ES-I3 (cell line): ENCODE measurements around the gene TRIM65.

Experiments
- H3K36me3 ChIP-seq: 2 replicates; pipeline ENCODE4 v1.6.1; 2013; ENCODE audit warnings: mild to moderate bottlenecking, low read length, control low read depth, moderate library complexity; ENCODE audit not compliant: insufficient read depth
- H3K4me1 ChIP-seq: 2 replicates; pipeline ENCODE4 v1.6.1; 2013; ENCODE audit warnings: mild to moderate bottlenecking, control low read depth, low read length; ENCODE audit not compliant: insufficient read depth
- H3K9ac ChIP-seq: 2 replicates; pipeline ENCODE4 v1.6.1; 2013; ENCODE audit warnings: low read depth, mild to moderate bottlenecking, low read length, moderate library complexity
- H3K9me3 ChIP-seq: 2 replicates; pipeline ENCODE4 v1.6.1; 2013; ENCODE audit warnings: mild to moderate bottlenecking, low read length, moderate library complexity; ENCODE audit not compliant: control insufficient read depth, insufficient read depth

The TRIM65 gene, protein sequence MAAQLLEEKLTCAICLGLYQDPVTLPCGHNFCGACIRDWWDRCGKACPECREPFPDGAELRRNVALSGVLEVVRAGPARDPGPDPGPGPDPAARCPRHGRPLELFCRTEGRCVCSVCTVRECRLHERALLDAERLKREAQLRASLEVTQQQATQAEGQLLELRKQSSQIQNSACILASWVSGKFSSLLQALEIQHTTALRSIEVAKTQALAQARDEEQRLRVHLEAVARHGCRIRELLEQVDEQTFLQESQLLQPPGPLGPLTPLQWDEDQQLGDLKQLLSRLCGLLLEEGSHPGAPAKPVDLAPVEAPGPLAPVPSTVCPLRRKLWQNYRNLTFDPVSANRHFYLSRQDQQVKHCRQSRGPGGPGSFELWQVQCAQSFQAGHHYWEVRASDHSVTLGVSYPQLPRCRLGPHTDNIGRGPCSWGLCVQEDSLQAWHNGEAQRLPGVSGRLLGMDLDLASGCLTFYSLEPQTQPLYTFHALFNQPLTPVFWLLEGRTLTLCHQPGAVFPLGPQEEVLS

DNA sequence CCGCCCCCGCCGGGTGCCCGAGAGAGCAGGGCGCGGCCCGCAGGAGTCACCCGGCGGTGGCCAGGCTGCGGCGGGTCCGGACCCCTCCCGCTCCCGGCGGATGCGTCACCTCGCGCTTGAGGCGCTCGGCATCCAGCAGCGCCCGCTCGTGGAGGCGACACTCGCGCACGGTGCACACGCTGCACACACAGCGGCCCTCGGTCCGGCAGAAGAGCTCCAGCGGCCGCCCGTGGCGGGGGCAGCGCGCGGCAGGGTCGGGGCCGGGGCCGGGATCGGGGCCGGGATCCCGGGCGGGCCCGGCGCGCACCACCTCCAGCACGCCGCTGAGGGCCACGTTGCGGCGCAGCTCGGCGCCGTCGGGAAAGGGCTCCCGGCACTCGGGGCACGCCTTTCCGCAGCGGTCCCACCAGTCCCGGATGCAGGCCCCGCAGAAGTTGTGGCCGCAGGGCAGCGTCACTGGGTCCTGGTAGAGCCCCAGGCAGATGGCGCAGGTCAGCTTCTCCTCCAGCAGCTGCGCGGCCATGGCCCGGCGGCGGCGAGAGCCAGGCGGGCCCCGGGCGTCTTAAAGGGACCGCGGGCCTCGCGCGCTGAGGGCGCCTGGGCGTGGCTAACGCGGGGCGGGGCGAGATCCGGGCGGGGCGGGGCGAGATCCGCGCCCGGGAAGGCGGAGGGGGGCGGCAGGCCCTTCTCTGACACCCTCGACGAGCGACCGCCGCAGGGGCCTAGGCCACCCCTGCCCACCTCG is at the start of gene TRIM65:
TSS of gene TRIM65 (minus strand) at position 537 of the 745 bp plus-strand sequence. CDS start at position 523, 14 bp downstream.
- peak within 1 kb of the TSS; percentile 77 for H3K9ac ChIP-seq
- H3K36me3 ChIP-seq: peaks cover 10% of the 10 kb centered on the region; the same call in 1 of the 2 replicates
- H3K4me1 ChIP-seq: peaks cover 20% of the 10 kb centered on the region; the same call in 1 of the 2 replicates
- H3K9me3 ChIP-seq: no peaks in the 10 kb centered on the region

DNA sequence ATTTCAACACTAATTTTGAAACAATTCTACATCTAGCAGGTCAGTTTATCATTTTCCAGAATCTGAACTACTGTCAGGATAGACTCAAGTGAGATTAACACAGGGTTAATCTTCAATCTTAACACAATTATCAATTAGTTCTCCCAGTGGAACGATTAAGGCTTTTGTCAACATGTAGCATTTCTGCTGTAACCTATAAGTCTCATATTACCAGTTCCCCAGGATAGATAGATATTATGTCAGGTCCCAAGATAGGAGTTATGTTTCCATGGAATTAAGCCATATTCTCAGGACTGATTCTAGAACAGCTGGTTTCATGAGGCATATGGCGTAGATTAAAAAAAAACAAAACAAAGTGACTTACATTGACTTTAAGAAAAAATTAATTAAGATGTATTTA is 48.5 kb upstream of the TRIM65 start:
- Histone ChIP-seq H3K9ac (no peak overlapping the region), H3K4me1 (peaks cover 4% of the 10 kb centered on the region; the same call in 1 of the 2 replicates), H3K36me3 (peaks cover 7% of the 10 kb centered on the region), H3K9me3 (no peaks in the 10 kb centered on the region)

DNA sequence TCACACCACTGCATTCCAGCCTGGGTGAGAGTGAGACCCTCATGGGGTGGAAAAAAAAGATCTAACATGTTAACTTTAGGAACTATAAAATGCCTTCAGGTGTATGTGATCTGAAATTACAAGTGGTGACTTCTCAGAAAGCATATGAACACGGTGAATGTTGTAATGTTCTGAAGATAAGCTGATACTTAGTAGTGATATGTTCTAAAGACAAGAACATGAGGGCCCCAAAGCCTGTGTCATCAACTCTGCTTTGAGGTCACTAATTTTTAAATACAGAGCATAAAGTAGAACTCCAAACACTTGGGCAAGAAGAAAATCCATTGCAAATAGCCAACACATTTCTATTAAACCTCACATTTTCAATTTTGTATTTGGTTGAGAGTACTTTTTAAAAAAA is 46.7 kb upstream of the TRIM65 start:
- Histone ChIP-seq H3K9ac (no peak overlapping the region), H3K4me1 (peaks cover 4% of the 10 kb centered on the region; the same call in 1 of the 2 replicates), H3K9me3 (no peaks in the 10 kb centered on the region), H3K36me3 (no peaks in the 10 kb centered on the region)

DNA sequence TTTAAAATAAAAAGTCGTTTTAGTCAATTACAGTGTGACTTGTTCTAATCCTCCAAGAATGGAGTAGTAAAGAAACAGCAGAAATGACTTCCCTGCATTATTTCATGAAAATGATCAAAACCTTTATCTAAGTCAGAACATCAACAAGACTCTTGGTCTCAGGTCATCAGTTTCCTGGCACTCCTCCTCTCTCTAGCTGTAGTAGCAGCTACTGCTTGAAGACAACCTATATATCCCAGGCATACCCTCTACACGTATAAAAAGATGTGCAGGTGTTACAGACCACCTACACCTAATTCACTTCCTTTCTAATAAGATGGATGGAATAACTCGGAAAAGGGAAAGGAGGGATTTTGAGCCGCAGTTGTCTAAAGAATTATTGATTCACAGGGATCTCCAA is 45.7 kb upstream of the TRIM65 start:
- no peaks in the 10 kb centered on the region for H3K9me3 ChIP-seq
- no peak overlapping the region for H3K9ac ChIP-seq
- no peaks in the 10 kb centered on the region for H3K36me3 ChIP-seq
- H3K4me1 ChIP-seq: peaks cover 4% of the 10 kb centered on the region; the same call in 1 of the 2 replicates

DNA sequence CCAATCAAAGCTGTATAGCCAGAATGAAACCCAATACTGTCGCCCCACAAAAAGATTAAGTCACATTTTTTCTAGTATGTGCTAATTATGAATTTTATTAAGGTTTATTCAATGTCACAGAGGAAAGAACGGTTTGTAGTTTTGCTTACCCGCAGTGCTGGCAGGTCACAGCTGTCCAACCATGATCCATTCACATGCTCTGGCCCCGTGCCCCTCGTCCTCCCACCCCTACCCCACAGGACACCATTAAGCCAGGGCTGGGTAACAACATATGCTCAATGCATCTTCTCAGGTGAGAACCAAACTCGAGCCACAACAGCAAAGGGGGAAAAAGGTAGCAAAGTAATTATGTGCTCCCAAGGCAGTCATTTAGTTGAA is 44.7 kb upstream of the TRIM65 start:
- Histone ChIP-seq H3K36me3 (no peaks in the 10 kb centered on the region), H3K9me3 (no peaks in the 10 kb centered on the region), H3K4me1 (peaks cover 4% of the 10 kb centered on the region; the same call in 1 of the 2 replicates), H3K9ac (peak overlapping the region; percentile 95; the same call in 1 of the 2 replicates)

DNA sequence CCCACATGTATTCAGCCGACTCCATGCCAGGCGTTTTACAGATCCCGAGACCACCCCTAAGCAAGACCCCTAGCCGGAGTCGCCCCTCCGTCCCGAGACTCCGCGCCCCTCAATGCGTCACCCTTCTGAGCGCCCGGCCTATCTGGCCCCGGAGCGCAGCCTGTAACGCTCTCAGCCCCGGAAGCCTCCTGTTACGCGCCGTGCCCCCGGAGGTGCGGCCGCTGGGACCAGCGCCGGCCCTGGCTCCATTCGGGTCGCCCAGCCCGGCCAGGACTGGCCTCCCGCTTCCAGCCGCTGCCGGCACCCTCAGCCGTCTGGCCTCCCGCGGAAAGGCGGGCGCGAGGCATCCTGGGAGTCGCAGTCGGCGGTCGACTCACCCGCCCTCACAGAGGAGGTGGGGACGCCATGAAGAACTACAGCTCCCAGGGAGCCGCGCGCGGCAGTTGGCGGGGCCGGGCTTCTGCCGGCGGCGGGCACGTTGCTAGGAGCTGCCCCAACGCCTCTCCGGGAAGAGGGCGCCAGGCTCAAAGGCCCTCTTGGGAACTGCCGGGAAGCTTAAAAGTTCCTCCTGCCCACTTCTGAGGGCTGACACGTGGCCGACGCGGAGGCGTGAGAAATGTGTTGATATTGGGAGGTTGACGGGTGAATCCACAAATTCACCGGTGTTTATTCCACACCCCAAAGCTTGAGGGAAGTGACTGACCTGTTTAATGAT is 44.1 kb upstream of the TRIM65 start, which contains the start of gene FBF1:
TSS of gene FBF1 (minus strand) at position 316 of the 715 bp plus-strand sequence. CDS start 2,893 bp downstream, outside the sequence.
- Histone ChIP-seq H3K9ac (peak within 1 kb of the TSS; percentile 95), H3K36me3 (no peaks in the 10 kb centered on the region), H3K4me1 (peaks cover 4% of the 10 kb centered on the region; the same call in 1 of the 2 replicates), H3K9me3 (no peaks in the 10 kb centered on the region)

DNA sequence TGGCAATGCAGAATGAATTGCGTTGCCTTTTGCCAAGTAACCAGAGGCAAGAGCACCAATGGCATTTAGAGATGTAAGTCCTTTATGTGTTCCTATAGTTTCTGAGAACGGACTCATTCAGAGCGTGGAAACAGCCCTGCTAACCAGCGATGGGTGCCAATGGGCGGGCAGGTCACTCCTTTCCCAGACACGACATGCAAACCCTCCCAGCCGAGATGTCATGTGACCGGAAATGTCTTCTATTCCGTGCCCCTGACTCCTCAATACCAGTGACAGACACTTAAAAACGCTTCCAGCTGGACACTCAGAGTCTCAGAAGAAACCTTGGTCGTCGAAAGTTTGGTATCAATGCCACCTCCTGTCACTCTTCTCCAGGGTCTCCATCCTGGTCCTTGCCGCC is 40.9 kb upstream of the TRIM65 start:
- Histone ChIP-seq H3K4me1 (peaks cover 4% of the 10 kb centered on the region; the same call in 1 of the 2 replicates), H3K9ac (no peak overlapping the region), H3K36me3 (no peaks in the 10 kb centered on the region; the same call in 1 of the 2 replicates), H3K9me3 (no peaks in the 10 kb centered on the region)

DNA sequence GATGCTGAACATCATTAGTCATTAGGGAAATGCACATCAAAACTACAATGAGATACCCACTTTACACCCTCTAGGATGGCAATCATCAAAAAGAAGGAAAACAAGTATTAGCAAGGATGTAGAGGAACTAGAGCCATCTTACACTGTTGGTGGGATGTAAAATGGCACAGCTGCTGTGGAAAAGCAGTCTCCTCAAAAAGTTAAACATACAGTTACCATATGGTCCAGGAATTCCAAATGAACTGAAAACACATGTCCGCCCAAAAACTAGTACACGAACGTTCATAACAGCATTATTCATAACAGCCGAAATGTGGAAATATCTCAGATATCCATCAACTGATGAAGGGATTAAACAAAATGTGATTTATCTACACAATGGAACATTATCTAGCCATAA is 37.1 kb upstream of the TRIM65 start:
- Histone ChIP-seq H3K4me1 (no peaks in the 10 kb centered on the region), H3K9me3 (no peaks in the 10 kb centered on the region), H3K9ac (no peak overlapping the region), H3K36me3 (no peaks in the 10 kb centered on the region; the same call in 1 of the 2 replicates)

DNA sequence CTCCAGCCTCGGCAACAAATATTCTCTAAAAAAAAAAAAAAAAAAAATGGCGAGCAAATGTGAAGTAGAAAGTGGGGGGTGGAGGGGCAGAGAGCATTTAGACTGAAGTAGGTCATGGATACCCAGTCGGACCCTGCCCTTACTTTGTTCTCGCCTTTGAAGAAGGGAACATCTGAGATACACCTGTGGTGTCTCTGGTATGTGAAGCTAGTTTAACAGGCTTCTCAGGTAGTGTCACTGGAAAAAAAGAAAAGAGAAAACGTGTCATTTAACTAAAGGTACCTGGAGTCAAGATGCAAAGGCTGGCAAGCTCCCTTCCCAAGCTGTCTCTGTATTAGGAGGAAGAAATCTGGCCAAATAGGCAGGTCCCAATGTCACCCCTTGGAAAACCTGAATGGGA is 36.1 kb upstream of the TRIM65 start:
- no peak overlapping the region for H3K9ac ChIP-seq
- H3K9me3 ChIP-seq: no peaks in the 10 kb centered on the region
- no peaks in the 10 kb centered on the region; the same call in 1 of the 2 replicates for H3K36me3 ChIP-seq
- no peaks in the 10 kb centered on the region for H3K4me1 ChIP-seq

DNA sequence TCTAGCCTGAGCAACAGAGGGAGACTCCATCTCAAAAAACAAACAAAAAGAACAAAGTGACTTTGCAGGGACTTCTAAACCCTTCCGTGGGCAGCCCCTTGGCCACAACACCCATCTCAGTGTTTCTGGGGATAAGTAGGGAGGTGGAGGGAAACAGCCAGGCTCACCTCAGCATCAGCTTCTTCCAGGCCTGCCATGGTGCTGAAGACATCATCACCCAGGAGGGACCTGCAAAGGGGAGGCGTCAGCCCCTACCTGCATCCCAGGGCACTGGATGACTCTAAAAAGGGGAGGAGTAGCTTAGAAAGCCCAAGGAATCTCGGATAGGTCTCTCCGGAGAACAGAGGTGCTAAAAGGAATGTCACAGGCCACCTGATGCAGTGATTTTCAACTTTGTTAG is 34.3 kb upstream of the TRIM65 start:
- H3K9me3 ChIP-seq: no peaks in the 10 kb centered on the region
- H3K9ac ChIP-seq: no peak overlapping the region
- no peaks in the 10 kb centered on the region for H3K4me1 ChIP-seq
- no peaks in the 10 kb centered on the region; the same call in 1 of the 2 replicates for H3K36me3 ChIP-seq

DNA sequence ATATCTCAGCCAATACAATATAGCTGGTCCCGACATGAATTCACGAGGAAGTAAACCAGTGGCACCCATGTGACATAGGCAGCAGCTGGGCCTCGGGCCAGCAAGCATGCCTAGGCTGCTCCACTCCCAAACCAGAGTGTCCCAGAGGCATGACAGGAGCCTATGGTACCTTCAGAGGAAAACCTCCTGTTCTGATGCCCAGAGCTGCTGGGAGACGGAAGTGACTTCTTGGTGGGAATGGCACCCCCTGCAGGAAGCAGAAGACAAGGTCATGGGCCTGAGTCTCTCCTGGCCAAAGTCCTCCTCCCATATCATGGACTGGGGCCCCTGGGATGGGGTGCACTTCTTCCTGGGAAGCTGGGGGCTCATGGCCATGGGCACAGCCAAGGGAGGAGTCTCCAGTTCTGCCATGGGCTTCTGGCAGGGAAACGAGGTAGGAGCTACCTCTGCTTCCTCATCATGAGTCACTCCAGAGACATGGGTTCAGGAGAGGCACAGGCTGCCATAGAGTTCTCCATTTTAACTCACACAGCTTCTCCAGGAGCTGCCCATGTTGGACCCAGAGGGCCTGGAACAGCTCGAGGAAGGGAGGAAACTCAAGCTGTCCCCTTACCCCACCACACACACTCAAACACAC is 30.7 kb upstream of the TRIM65 start:
- Histone ChIP-seq H3K36me3 (no peaks in the 10 kb centered on the region; the same call in 1 of the 2 replicates), H3K4me1 (no peaks in the 10 kb centered on the region), H3K9ac (no peak overlapping the region), H3K9me3 (no peaks in the 10 kb centered on the region)

DNA sequence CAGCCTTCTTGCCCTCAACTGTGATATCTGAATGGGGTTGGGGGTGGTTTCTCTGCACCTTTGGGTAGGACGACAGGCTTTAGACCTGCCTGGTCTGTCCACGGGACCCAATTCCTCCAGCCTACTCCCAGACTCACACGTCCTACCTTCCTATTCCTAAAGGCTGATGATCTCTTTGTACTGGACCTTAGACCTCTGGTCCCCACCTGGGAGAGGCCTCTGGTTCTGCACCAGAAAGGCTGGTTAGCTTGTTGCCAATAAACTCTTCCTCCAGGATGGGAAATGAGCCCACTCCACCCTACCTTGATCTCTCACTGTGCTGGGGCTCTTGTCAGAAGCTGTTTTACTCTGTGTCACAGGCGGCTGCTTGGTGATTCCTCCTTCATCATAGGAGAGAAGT is 29.7 kb upstream of the TRIM65 start:
- Histone ChIP-seq H3K36me3 (no peaks in the 10 kb centered on the region; the same call in 1 of the 2 replicates), H3K4me1 (no peaks in the 10 kb centered on the region), H3K9me3 (no peaks in the 10 kb centered on the region), H3K9ac (no peak overlapping the region)

DNA sequence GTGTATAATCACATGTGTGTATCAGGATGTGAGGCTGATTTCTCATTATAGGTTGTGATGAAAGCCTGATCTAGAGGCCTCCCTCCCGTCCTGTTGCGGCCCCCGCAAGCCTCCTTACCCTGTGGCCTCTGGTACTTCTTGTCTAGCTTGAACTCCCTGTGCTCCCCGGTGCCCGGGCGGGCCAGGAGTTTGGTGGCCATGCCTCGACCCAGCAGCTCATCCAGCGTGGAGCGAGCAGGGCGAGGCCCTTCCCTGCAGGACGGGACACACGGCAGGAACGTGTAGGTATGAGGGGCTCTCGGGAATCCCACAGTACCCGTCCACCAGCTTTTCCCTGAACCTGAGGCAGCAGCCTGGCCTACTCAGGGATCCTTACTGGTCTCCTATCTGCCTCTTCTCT is 29.2 kb upstream of the TRIM65 start:
- Histone ChIP-seq H3K4me1 (no peaks in the 10 kb centered on the region), H3K36me3 (no peaks in the 10 kb centered on the region; the same call in 1 of the 2 replicates), H3K9ac (no peak overlapping the region)

More for the DNA sequence above, 29.2 kb upstream of the TRIM65 start:
- no peaks in the 10 kb centered on the region for H3K9me3 ChIP-seq
